ENCODE data around the gene PHLPP1.
"Not testable (repeated sequence)": the region's sequence is repeated elsewhere in the genome, so short reads cannot be mapped to it uniquely, and the experiment has no call there.

PHLPP1 gene

GRCh38 chr18:62790871-62791772 lies 75.8 kb downstream of the PHLPP1 start:
- H3K9me3 ChIP-seq (ENCODE audit: control insufficient read depth in 2 of 2, low read length in 2 of 2), result no peaks in the 10 kb centered on the region
- peaks cover 4% of the 10 kb centered on the region for H3K4me1 ChIP-seq (ENCODE audit: control insufficient read depth, insufficient read depth, low read length)
- no peak overlapping the region for H3K27ac ChIP-seq (ENCODE audit: low read length)
- H3K27me3 ChIP-seq (ENCODE audit: control insufficient read depth in 1 of 2, insufficient read depth in 2 of 2, low read length in 2 of 2), result no peaks in the 10 kb centered on the region
- H3K9ac ChIP-seq (ENCODE audit: low read length in 2 of 2), result no peak overlapping the region
- peak overlapping the region in 1 of 2 donors; percentile 10 for H3K4me3 ChIP-seq (ENCODE audit: low read length in 2 of 2)
- H3K36me3 ChIP-seq (ENCODE audit: control insufficient read depth in 2 of 2, insufficient read depth in 2 of 2, low read length in 2 of 2), result no peaks in the 10 kb centered on the region

GRCh38 chr18:62792016-62792415 lies 76.7 kb downstream of the PHLPP1 start:
- H3K27ac ChIP-seq (ENCODE audit: low read length), result no peak overlapping the region
- peaks cover 4% of the 10 kb centered on the region for H3K4me1 ChIP-seq (ENCODE audit: control insufficient read depth, insufficient read depth, low read length)
- H3K36me3 ChIP-seq (ENCODE audit: control insufficient read depth in 2 of 2, insufficient read depth in 2 of 2, low read length in 2 of 2), result no peaks in the 10 kb centered on the region
- H3K9ac ChIP-seq (ENCODE audit: low read length in 2 of 2), result no peak overlapping the region
- no peaks in the 10 kb centered on the region for H3K9me3 ChIP-seq (ENCODE audit: control insufficient read depth in 2 of 2, low read length in 2 of 2)
- H3K4me3 ChIP-seq (ENCODE audit: low read length in 2 of 2), result no peak overlapping the region
- H3K27me3 ChIP-seq (ENCODE audit: control insufficient read depth in 1 of 2, insufficient read depth in 2 of 2, low read length in 2 of 2), result no peaks in the 10 kb centered on the region

- H3K9me3 ChIP-seq (ENCODE audit: control insufficient read depth in 2 of 2, low read length in 2 of 2), result no peaks in the 10 kb centered on the region
- H3K27me3 ChIP-seq (ENCODE audit: control insufficient read depth in 1 of 2, insufficient read depth in 2 of 2, low read length in 2 of 2), result no peaks in the 10 kb centered on the region
- H3K4me3 ChIP-seq (ENCODE audit: low read length in 2 of 2), result no peak overlapping the region
- H3K27ac ChIP-seq (ENCODE audit: low read length), result no peak overlapping the region
- H3K4me1 ChIP-seq (ENCODE audit: control insufficient read depth, insufficient read depth, low read length), result no peaks in the 10 kb centered on the region
- H3K9ac ChIP-seq (ENCODE audit: low read length in 2 of 2), result no peak overlapping the region
- no peaks in the 10 kb centered on the region for H3K36me3 ChIP-seq (ENCODE audit: control insufficient read depth in 2 of 2, insufficient read depth in 2 of 2, low read length in 2 of 2)
These were observed 80.5 kb downstream of the PHLPP1 start for GRCh38 chr18:62795813-62796212.

GRCh38 chr18:62796216-62796621 lies 80.9 kb downstream of the PHLPP1 start:
- Histone ChIP-seq H3K4me1 (ENCODE audit: control insufficient read depth, insufficient read depth, low read length) (no peaks in the 10 kb centered on the region), H3K27me3 (ENCODE audit: control insufficient read depth in 1 of 2, insufficient read depth in 2 of 2, low read length in 2 of 2) (no peaks in the 10 kb centered on the region), H3K9me3 (ENCODE audit: control insufficient read depth in 2 of 2, low read length in 2 of 2) (no peaks in the 10 kb centered on the region), H3K27ac (ENCODE audit: low read length) (no peak overlapping the region), H3K9ac (ENCODE audit: low read length in 2 of 2) (no peak overlapping the region), H3K4me3 (ENCODE audit: low read length in 2 of 2) (no peak overlapping the region), H3K36me3 (ENCODE audit: control insufficient read depth in 2 of 2, insufficient read depth in 2 of 2, low read length in 2 of 2) (no peaks in the 10 kb centered on the region)

GRCh38 chr18:62797329-62797728 lies 82.0 kb downstream of the PHLPP1 start:
- no peak overlapping the region for H3K27ac ChIP-seq (ENCODE audit: low read length)
- H3K4me1 ChIP-seq (ENCODE audit: control insufficient read depth, insufficient read depth, low read length), result no peaks in the 10 kb centered on the region
- H3K9ac ChIP-seq (ENCODE audit: low read length in 2 of 2), result no peak overlapping the region
- no peaks in the 10 kb centered on the region for H3K36me3 ChIP-seq (ENCODE audit: control insufficient read depth in 2 of 2, insufficient read depth in 2 of 2, low read length in 2 of 2)
- H3K27me3 ChIP-seq (ENCODE audit: control insufficient read depth in 1 of 2, insufficient read depth in 2 of 2, low read length in 2 of 2), result no peaks in the 10 kb centered on the region
- no peak overlapping the region for H3K4me3 ChIP-seq (ENCODE audit: low read length in 2 of 2)
- H3K9me3 ChIP-seq (ENCODE audit: control insufficient read depth in 2 of 2, low read length in 2 of 2), result no peaks in the 10 kb centered on the region

- Histone ChIP-seq H3K9ac (ENCODE audit: low read length in 2 of 2) (no peak overlapping the region), H3K9me3 (ENCODE audit: control insufficient read depth in 2 of 2, low read length in 2 of 2) (no peaks in the 10 kb centered on the region), H3K27ac (ENCODE audit: low read length) (no peak overlapping the region), H3K27me3 (ENCODE audit: control insufficient read depth in 1 of 2, insufficient read depth in 2 of 2, low read length in 2 of 2) (no peaks in the 10 kb centered on the region), H3K4me1 (ENCODE audit: control insufficient read depth, insufficient read depth, low read length) (no peaks in the 10 kb centered on the region), H3K36me3 (ENCODE audit: control insufficient read depth in 2 of 2, insufficient read depth in 2 of 2, low read length in 2 of 2) (no peaks in the 10 kb centered on the region), H3K4me3 (ENCODE audit: low read length in 2 of 2) (no peak overlapping the region)
These were observed 84.6 kb downstream of the PHLPP1 start for GRCh38 chr18:62799977-62800376.

GRCh38 chr18:62802523-62802922 lies 87.2 kb downstream of the PHLPP1 start:
- Histone ChIP-seq H3K36me3 (ENCODE audit: control insufficient read depth in 2 of 2, insufficient read depth in 2 of 2, low read length in 2 of 2) (no peaks in the 10 kb centered on the region), H3K27me3 (ENCODE audit: control insufficient read depth in 1 of 2, insufficient read depth in 2 of 2, low read length in 2 of 2) (no peaks in the 10 kb centered on the region), H3K4me3 (ENCODE audit: low read length in 2 of 2) (no peak overlapping the region), H3K9ac (ENCODE audit: low read length in 2 of 2) (no peak overlapping the region), H3K4me1 (ENCODE audit: control insufficient read depth, insufficient read depth, low read length) (no peaks in the 10 kb centered on the region), H3K27ac (ENCODE audit: low read length) (no peak overlapping the region), H3K9me3 (ENCODE audit: control insufficient read depth in 2 of 2, low read length in 2 of 2) (no peaks in the 10 kb centered on the region)

- no peaks in the 10 kb centered on the region for H3K27me3 ChIP-seq (ENCODE audit: control insufficient read depth in 1 of 2, insufficient read depth in 2 of 2, low read length in 2 of 2)
These were observed 92.1 kb downstream of the PHLPP1 start for GRCh38 chr18:62807396-62807795.

GRCh38 chr18:62808123-62808522 lies 92.8 kb downstream of the PHLPP1 start:
- Histone ChIP-seq H3K27ac (ENCODE audit: low read length) (no peak overlapping the region), H3K9ac (ENCODE audit: low read length in 2 of 2) (no peak overlapping the region)

More at GRCh38 chr18:62807396-62807795, 92.1 kb downstream of the PHLPP1 start:
- Histone ChIP-seq H3K4me1 (ENCODE audit: control insufficient read depth, insufficient read depth, low read length) (no peaks in the 10 kb centered on the region), H3K9ac (ENCODE audit: low read length in 2 of 2) (no peak overlapping the region), H3K9me3 (ENCODE audit: control insufficient read depth in 2 of 2, low read length in 2 of 2) (no peaks in the 10 kb centered on the region), H3K4me3 (ENCODE audit: low read length in 2 of 2) (no peak overlapping the region), H3K27ac (ENCODE audit: low read length) (no peak overlapping the region), H3K36me3 (ENCODE audit: control insufficient read depth in 2 of 2, insufficient read depth in 2 of 2, low read length in 2 of 2) (no peaks in the 10 kb centered on the region)

GRCh38 chr18:62809445-62809844 lies 94.1 kb downstream of the PHLPP1 start:
- H3K27ac ChIP-seq (ENCODE audit: low read length); H3K36me3 ChIP-seq (ENCODE audit: control insufficient read depth in 2 of 2, insufficient read depth in 2 of 2, low read length in 2 of 2); H3K9me3 ChIP-seq (ENCODE audit: control insufficient read depth in 2 of 2, low read length in 2 of 2); H3K4me3 ChIP-seq (ENCODE audit: low read length in 2 of 2); H3K4me1 ChIP-seq (ENCODE audit: control insufficient read depth, insufficient read depth, low read length); H3K27me3 ChIP-seq (ENCODE audit: control insufficient read depth in 1 of 2, insufficient read depth in 2 of 2, low read length in 2 of 2); H3K9ac ChIP-seq (ENCODE audit: low read length in 2 of 2): not testable (repeated sequence)

More at GRCh38 chr18:62808123-62808522, 92.8 kb downstream of the PHLPP1 start:
- H3K4me3 ChIP-seq (ENCODE audit: low read length in 2 of 2), result no peak overlapping the region
- H3K4me1 ChIP-seq (ENCODE audit: control insufficient read depth, insufficient read depth, low read length), result no peaks in the 10 kb centered on the region
- no peaks in the 10 kb centered on the region for H3K9me3 ChIP-seq (ENCODE audit: control insufficient read depth in 2 of 2, low read length in 2 of 2)
- H3K36me3 ChIP-seq (ENCODE audit: control insufficient read depth in 2 of 2, insufficient read depth in 2 of 2, low read length in 2 of 2), result no peaks in the 10 kb centered on the region
- no peaks in the 10 kb centered on the region for H3K27me3 ChIP-seq (ENCODE audit: control insufficient read depth in 1 of 2, insufficient read depth in 2 of 2, low read length in 2 of 2)

- Histone ChIP-seq H3K27me3 (ENCODE audit: control insufficient read depth in 1 of 2, insufficient read depth in 2 of 2, low read length in 2 of 2) (no peaks in the 10 kb centered on the region), H3K9me3 (ENCODE audit: control insufficient read depth in 2 of 2, low read length in 2 of 2) (no peaks in the 10 kb centered on the region), H3K27ac (ENCODE audit: low read length) (no peak overlapping the region), H3K36me3 (ENCODE audit: control insufficient read depth in 2 of 2, insufficient read depth in 2 of 2, low read length in 2 of 2) (no peaks in the 10 kb centered on the region), H3K4me1 (ENCODE audit: control insufficient read depth, insufficient read depth, low read length) (no peaks in the 10 kb centered on the region), H3K9ac (ENCODE audit: low read length in 2 of 2) (no peak overlapping the region), H3K4me3 (ENCODE audit: low read length in 2 of 2) (no peak overlapping the region)
These were observed 94.6 kb downstream of the PHLPP1 start for GRCh38 chr18:62809900-62810299.
